Measurements from ENCODE around the gene ADGRD2. TPM values are rescaled to one million over a fixed set of nuclear protein-coding genes. Genes with fewer than 3 reads are reported as not detected.

ADGRD2 gene
- total RNA-seq, 1 donor from 2014 or later: not detected

DNA sequence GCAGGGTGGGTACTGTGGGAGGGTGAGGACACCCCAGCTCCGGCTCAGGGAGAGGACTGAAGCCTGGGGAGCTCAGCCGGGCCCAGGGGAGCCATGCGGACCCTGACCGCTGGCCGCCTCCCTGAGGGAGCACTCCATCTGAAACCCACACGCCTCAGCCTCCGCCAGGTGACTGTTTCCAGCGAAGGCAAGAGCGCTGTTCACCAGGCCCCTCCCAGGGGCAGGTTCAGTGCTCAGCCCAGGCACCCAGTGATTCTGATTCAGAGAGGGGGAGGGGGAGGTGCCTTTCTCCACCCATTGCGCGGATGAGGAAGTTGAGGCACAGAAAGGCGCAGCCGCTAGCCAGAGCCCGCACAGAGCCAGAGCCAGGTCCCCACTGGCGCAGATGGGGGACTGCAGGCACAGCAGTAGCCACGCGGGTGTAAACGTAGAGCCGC, 27.0 kb downstream of the ADGRD2 start:
- H3K9me3 ChIP-seq (ENCODE audit: control insufficient read depth in 3 of 3, low read length in 3 of 3): no peaks in the 10 kb centered on the region
- peaks cover 0 to 2% (median 0%) of the 10 kb centered on the region in 3 donors for H3K4me1 ChIP-seq (ENCODE audit: control insufficient read depth in 3 of 3, insufficient read depth in 3 of 3, low read length in 3 of 3)
- no peak overlapping the region for H3K27ac ChIP-seq (ENCODE audit: low read depth, low read length)
- H3K36me3 ChIP-seq (ENCODE audit: control insufficient read depth in 3 of 3, insufficient read depth in 3 of 3, low read length in 3 of 3): no peaks in the 10 kb centered on the region
- H3K27me3 ChIP-seq (ENCODE audit: control insufficient read depth in 3 of 3, insufficient read depth in 3 of 3, low read length in 3 of 3): peaks cover 42 to 75% (median 68%) of the 10 kb centered on the region in 3 donors
- no peak overlapping the region for H3K9ac ChIP-seq (ENCODE audit: low read depth in 1 of 3, low read length in 3 of 3)
- H3K4me3 ChIP-seq (ENCODE audit: low read length in 3 of 3): no peak overlapping the region

DNA sequence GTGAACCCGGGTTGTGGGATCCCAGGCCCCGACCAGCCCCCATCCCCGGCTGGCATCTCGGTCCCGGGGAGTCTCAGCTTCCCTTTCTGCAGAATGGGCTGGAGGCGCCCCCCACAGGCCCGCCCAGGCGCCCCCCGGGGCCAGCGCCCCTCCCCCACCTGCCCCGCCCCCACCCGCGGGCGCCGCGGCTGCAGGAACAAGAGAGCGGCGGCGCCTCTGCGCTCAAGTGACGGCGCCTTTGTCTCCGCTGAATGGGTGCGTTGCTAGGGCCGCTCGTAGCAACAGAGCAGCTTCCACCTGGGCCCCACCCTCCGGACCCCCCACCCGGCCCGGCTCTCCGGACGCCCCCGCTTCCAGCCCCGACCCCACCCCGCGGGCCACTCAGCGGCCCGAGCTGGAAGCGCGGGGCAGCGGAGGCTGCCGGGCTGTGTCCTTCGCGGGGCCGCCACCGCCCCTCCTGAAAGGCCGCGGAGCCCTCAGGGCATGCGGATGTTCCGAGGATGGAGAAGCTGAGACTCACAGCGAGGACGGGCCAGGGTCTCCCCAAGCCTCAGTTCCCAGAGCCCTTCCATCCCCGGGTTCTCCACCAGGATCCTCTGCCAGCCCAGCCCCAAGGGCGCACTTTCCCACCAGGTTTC, 27.5 kb downstream of the ADGRD2 start:
- H3K27me3 ChIP-seq (ENCODE audit: control insufficient read depth in 3 of 3, insufficient read depth in 3 of 3, low read length in 3 of 3): peaks cover 42 to 76% (median 69%) of the 10 kb centered on the region in 3 donors
- no peak overlapping the region for H3K4me3 ChIP-seq (ENCODE audit: low read length in 3 of 3)

GRCh38 chr9:124478354-124478753, 28.1 kb downstream of the ADGRD2 start:
- H3K9me3 ChIP-seq (ENCODE audit: control insufficient read depth in 3 of 3, low read length in 3 of 3): no peaks in the 10 kb centered on the region
- no peak overlapping the region for H3K27ac ChIP-seq (ENCODE audit: low read depth, low read length)
- H3K9ac ChIP-seq (ENCODE audit: low read depth in 1 of 3, low read length in 3 of 3): no peak overlapping the region
- no peaks in the 10 kb centered on the region for H3K36me3 ChIP-seq (ENCODE audit: control insufficient read depth in 3 of 3, insufficient read depth in 3 of 3, low read length in 3 of 3)
- no peak overlapping the region for H3K4me3 ChIP-seq (ENCODE audit: low read length in 3 of 3)
- H3K4me1 ChIP-seq (ENCODE audit: control insufficient read depth in 3 of 3, insufficient read depth in 3 of 3, low read length in 3 of 3): peaks cover 0 to 2% (median 0%) of the 10 kb centered on the region in 3 donors
- peaks cover 44 to 76% (median 70%) of the 10 kb centered on the region in 3 donors for H3K27me3 ChIP-seq (ENCODE audit: control insufficient read depth in 3 of 3, insufficient read depth in 3 of 3, low read length in 3 of 3)

More for the DNA sequence above, 27.5 kb downstream of the ADGRD2 start:
- H3K9ac ChIP-seq (ENCODE audit: low read depth in 1 of 3, low read length in 3 of 3): no peak overlapping the region
- H3K27ac ChIP-seq (ENCODE audit: low read depth, low read length): no peak overlapping the region
- H3K9me3 ChIP-seq (ENCODE audit: control insufficient read depth in 3 of 3, low read length in 3 of 3): no peaks in the 10 kb centered on the region
- H3K36me3 ChIP-seq (ENCODE audit: control insufficient read depth in 3 of 3, insufficient read depth in 3 of 3, low read length in 3 of 3): no peaks in the 10 kb centered on the region
- peaks cover 0 to 2% (median 0%) of the 10 kb centered on the region in 3 donors for H3K4me1 ChIP-seq (ENCODE audit: control insufficient read depth in 3 of 3, insufficient read depth in 3 of 3, low read length in 3 of 3)

GRCh38 chr9:124479371-124479770, 29.1 kb downstream of the ADGRD2 start:
- H3K9ac ChIP-seq (ENCODE audit: low read depth in 1 of 3, low read length in 3 of 3): no peak overlapping the region
- no peak overlapping the region for H3K27ac ChIP-seq (ENCODE audit: low read depth, low read length)
- H3K36me3 ChIP-seq (ENCODE audit: control insufficient read depth in 3 of 3, insufficient read depth in 3 of 3, low read length in 3 of 3): no peaks in the 10 kb centered on the region
- H3K4me3 ChIP-seq (ENCODE audit: low read length in 3 of 3): no peak overlapping the region
- peaks cover 51 to 83% (median 71%) of the 10 kb centered on the region in 3 donors for H3K27me3 ChIP-seq (ENCODE audit: control insufficient read depth in 3 of 3, insufficient read depth in 3 of 3, low read length in 3 of 3)
- H3K9me3 ChIP-seq (ENCODE audit: control insufficient read depth in 3 of 3, low read length in 3 of 3): no peaks in the 10 kb centered on the region
- peaks cover 0 to 2% (median 0%) of the 10 kb centered on the region in 3 donors for H3K4me1 ChIP-seq (ENCODE audit: control insufficient read depth in 3 of 3, insufficient read depth in 3 of 3, low read length in 3 of 3)

DNA sequence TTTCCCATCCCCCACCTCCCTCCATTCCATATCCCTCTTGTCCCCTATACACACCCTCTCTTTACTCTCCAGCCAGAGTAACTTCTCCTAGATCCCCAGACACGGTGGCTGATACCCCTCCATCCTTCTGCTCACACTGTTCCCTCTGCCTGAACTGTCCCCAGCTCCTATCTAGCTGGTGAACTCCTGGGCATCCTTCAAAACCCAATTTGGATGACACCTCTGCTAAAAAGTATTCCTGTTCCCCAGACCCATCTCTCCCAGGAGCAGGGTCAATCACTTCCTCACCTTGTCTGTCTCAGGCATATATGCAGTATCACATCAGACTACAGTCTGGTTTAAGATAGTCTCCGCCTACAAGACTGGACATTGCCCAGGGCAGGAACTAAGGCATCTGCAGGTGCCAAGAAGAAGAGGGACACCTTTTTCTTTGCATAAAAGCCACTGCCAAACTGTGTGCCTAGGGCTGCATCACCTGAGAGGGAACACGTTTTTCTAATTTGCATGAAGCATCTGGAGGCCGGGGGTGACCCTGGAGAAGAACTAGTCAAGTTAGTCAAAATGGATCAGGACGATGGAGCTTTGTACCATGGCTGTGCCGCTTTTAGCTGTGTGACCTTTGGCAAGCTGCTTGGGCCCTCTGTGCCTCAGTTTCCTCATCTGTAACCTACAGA, 29.8 kb downstream of the ADGRD2 start:
- no peaks in the 10 kb centered on the region for H3K9me3 ChIP-seq (ENCODE audit: control insufficient read depth in 3 of 3, low read length in 3 of 3)
- no peak overlapping the region for H3K27ac ChIP-seq (ENCODE audit: low read depth, low read length)
- no peaks in the 10 kb centered on the region for H3K36me3 ChIP-seq (ENCODE audit: control insufficient read depth in 3 of 3, insufficient read depth in 3 of 3, low read length in 3 of 3)
- H3K27me3 ChIP-seq (ENCODE audit: control insufficient read depth in 3 of 3, insufficient read depth in 3 of 3, low read length in 3 of 3): peaks cover 49 to 84% (median 70%) of the 10 kb centered on the region in 3 donors
- peaks cover 0 to 2% (median 0%) of the 10 kb centered on the region in 3 donors for H3K4me1 ChIP-seq (ENCODE audit: control insufficient read depth in 3 of 3, insufficient read depth in 3 of 3, low read length in 3 of 3)
- H3K9ac ChIP-seq (ENCODE audit: low read depth in 1 of 3, low read length in 3 of 3): no peak overlapping the region
- no peak overlapping the region for H3K4me3 ChIP-seq (ENCODE audit: low read length in 3 of 3)

GRCh38 chr9:124480621-124480981, 30.4 kb downstream of the ADGRD2 start:
- peaks cover 49 to 86% (median 70%) of the 10 kb centered on the region in 3 donors for H3K27me3 ChIP-seq (ENCODE audit: control insufficient read depth in 3 of 3, insufficient read depth in 3 of 3, low read length in 3 of 3)
- no peaks in the 10 kb centered on the region for H3K36me3 ChIP-seq (ENCODE audit: control insufficient read depth in 3 of 3, insufficient read depth in 3 of 3, low read length in 3 of 3)
- no peak overlapping the region for H3K27ac ChIP-seq (ENCODE audit: low read depth, low read length)
- H3K4me1 ChIP-seq (ENCODE audit: control insufficient read depth in 3 of 3, insufficient read depth in 3 of 3, low read length in 3 of 3): peaks cover 0 to 2% (median 0%) of the 10 kb centered on the region in 3 donors
- H3K9ac ChIP-seq (ENCODE audit: low read depth in 1 of 3, low read length in 3 of 3): no peak overlapping the region
- H3K9me3 ChIP-seq (ENCODE audit: control insufficient read depth in 3 of 3, low read length in 3 of 3): no peaks in the 10 kb centered on the region
- H3K4me3 ChIP-seq (ENCODE audit: low read length in 3 of 3): no peak overlapping the region

- no peaks in the 10 kb centered on the region for H3K36me3 ChIP-seq (ENCODE audit: control insufficient read depth in 3 of 3, insufficient read depth in 3 of 3, low read length in 3 of 3)
- H3K9me3 ChIP-seq (ENCODE audit: control insufficient read depth in 3 of 3, low read length in 3 of 3): no peaks in the 10 kb centered on the region
- no peak overlapping the region for H3K27ac ChIP-seq (ENCODE audit: low read depth, low read length)
- H3K9ac ChIP-seq (ENCODE audit: low read depth in 1 of 3, low read length in 3 of 3): no peak overlapping the region
- H3K4me3 ChIP-seq (ENCODE audit: low read length in 3 of 3): no peak overlapping the region
- H3K27me3 ChIP-seq (ENCODE audit: control insufficient read depth in 3 of 3, insufficient read depth in 3 of 3, low read length in 3 of 3): peaks cover 51 to 84% (median 71%) of the 10 kb centered on the region in 3 donors
- H3K4me1 ChIP-seq (ENCODE audit: control insufficient read depth in 3 of 3, insufficient read depth in 3 of 3, low read length in 3 of 3): peaks cover 0 to 2% (median 0%) of the 10 kb centered on the region in 3 donors
Measured at GRCh38 chr9:124481115-124481514, 30.9 kb downstream of the ADGRD2 start.

DNA sequence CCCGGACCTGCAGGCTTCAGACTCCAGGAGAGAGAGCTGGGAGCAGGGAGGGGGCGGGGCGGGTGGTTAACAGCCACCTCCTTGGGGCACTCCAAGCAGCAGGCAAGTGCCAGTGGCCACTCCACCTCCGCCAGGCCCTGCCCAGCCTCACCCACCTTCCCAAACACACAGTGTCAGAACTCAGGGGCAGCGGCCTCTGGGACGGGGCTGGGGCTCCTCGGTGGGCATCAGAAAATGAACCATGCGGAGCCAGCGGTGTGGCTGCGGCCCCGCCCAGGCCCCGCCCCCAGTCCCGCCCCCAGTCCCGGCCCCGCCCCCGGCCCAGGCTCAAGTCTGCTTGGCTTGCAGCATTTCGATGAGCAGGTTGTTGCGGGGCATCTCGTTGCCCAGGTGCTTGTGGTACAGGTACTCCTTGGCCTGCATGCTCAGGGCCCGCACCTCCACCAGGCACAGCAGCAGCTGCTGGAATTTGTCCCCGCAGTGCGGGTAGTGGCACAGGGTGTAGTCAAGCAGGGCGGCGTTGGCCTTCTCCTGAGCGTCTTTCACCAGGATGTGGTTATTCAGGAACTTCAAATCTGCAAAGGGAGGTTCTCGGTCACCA, 32.3 kb downstream of the ADGRD2 start:
- no peak overlapping the region for H3K9ac ChIP-seq (ENCODE audit: low read depth in 1 of 3, low read length in 3 of 3)
- H3K27ac ChIP-seq (ENCODE audit: low read depth, low read length): no peak overlapping the region
- peaks cover 0 to 2% (median 0%) of the 10 kb centered on the region in 3 donors for H3K4me1 ChIP-seq (ENCODE audit: control insufficient read depth in 3 of 3, insufficient read depth in 3 of 3, low read length in 3 of 3)
- H3K36me3 ChIP-seq (ENCODE audit: control insufficient read depth in 3 of 3, insufficient read depth in 3 of 3, low read length in 3 of 3): no peaks in the 10 kb centered on the region
- no peak overlapping the region for H3K4me3 ChIP-seq (ENCODE audit: low read length in 3 of 3)
- H3K9me3 ChIP-seq (ENCODE audit: control insufficient read depth in 3 of 3, low read length in 3 of 3): no peaks in the 10 kb centered on the region
- H3K27me3 ChIP-seq (ENCODE audit: control insufficient read depth in 3 of 3, insufficient read depth in 3 of 3, low read length in 3 of 3): peaks cover 59 to 84% (median 72%) of the 10 kb centered on the region in 3 donors

DNA sequence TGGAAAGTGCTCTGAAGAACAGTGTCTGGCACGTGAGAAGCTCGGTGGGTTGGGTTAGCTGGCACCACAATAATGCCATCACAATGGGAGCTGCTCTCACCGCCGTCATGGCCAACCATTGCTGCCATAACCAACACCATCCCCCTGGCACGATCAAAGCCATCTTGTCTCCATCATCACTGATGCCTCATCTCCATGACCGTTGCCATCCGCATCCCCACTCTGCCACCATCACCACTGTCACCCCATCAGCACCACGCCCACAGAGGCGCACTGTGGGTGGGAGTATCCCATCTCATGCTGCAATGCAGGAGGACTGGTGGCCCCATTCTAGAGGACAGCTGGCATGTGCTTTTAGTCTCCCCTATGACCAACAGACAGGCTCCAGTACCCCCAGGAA, 33.2 kb downstream of the ADGRD2 start:
- peaks cover 61 to 86% (median 68%) of the 10 kb centered on the region in 3 donors for H3K27me3 ChIP-seq (ENCODE audit: control insufficient read depth in 3 of 3, insufficient read depth in 3 of 3, low read length in 3 of 3)

DNA sequence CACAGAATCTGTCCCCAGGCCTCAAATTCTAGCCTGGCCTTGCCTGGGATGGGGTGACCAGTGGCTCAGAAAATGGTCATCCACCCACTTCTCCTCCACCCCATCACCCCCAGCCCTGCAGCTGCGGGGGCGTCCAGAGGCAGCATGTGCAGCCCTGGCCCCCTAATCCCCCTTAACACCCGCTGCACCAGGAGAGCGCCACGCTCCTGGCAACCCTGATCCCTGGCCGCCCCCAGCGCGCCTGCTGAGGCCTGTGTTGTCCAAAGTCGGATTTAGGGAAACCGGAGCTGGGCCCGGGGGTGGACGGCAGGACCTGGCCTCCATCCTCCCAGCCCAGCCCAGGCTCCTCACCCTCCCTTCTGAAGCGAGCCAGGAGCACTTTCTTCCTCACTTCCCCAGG, 35.0 kb downstream of the ADGRD2 start:
- Histone ChIP-seq H3K27ac (ENCODE audit: low read depth, low read length) (no peak overlapping the region), H3K27me3 (ENCODE audit: control insufficient read depth in 3 of 3, insufficient read depth in 3 of 3, low read length in 3 of 3) (peaks cover 48 to 85% (median 62%) of the 10 kb centered on the region in 3 donors), H3K4me1 (ENCODE audit: control insufficient read depth in 3 of 3, insufficient read depth in 3 of 3, low read length in 3 of 3) (no peaks in the 10 kb centered on the region), H3K4me3 (ENCODE audit: low read length in 3 of 3) (no peak overlapping the region), H3K36me3 (ENCODE audit: control insufficient read depth in 3 of 3, insufficient read depth in 3 of 3, low read length in 3 of 3) (no peaks in the 10 kb centered on the region), H3K9me3 (ENCODE audit: control insufficient read depth in 3 of 3, low read length in 3 of 3) (no peaks in the 10 kb centered on the region), H3K9ac (ENCODE audit: low read depth in 1 of 3, low read length in 3 of 3) (no peak overlapping the region)

More for the DNA sequence above, 33.2 kb downstream of the ADGRD2 start:
- Histone ChIP-seq H3K9me3 (ENCODE audit: control insufficient read depth in 3 of 3, low read length in 3 of 3) (no peaks in the 10 kb centered on the region), H3K27ac (ENCODE audit: low read depth, low read length) (no peak overlapping the region), H3K36me3 (ENCODE audit: control insufficient read depth in 3 of 3, insufficient read depth in 3 of 3, low read length in 3 of 3) (no peaks in the 10 kb centered on the region), H3K9ac (ENCODE audit: low read depth in 1 of 3, low read length in 3 of 3) (no peak overlapping the region), H3K4me3 (ENCODE audit: low read length in 3 of 3) (no peak overlapping the region), H3K4me1 (ENCODE audit: control insufficient read depth in 3 of 3, insufficient read depth in 3 of 3, low read length in 3 of 3) (no peaks in the 10 kb centered on the region)

All from skeletal muscle tissue (tissue), 4 donors.